HCT116 (cell line): ENCODE measurements around the gene MED15. TPM values are rescaled to one million over a fixed set of nuclear protein-coding genes. Genes with fewer than 3 reads are reported as not detected.

Experiments used
- ATAC-seq: fragments of 200-7000 bp; cut with Tn5 transposase; 2 replicates; pipeline ENCODE4 v1.9.1; 2020; ENCODE audit warnings: mild to moderate bottlenecking, moderate library complexity
- BruUV-seq: library from RNA; stranded (reverse); fragments of 400-500 nt; replicated peaks from 2 replicates; lab custom pipeline; 2021; lab: Mats Ljungman, UMichigan
- CTCF ChIA-PET: fragments of 300-600 bp; sonication (Branson Sonifier 250); formaldehyde crosslinking; loops from one replicate; lab custom pipeline; 2021; ENCODE audit warnings: antibody characterized with exemption; lab: Charles Lee
- POLR2A ChIA-PET: fragments of 300-600, 350-600 bp; sonication (Branson Sonifier 250); formaldehyde crosslinking; loops from one replicate; lab custom pipeline; 2021; ENCODE audit warnings: antibody characterized with exemption; lab: Charles Lee
- RAD21 ChIA-PET, 2 experiments: fragments of 300-600 bp; sonication (Branson Sonifier 250); formaldehyde crosslinking; loops; one replicate each; lab custom pipeline; 2023; ENCODE audit warnings: low total read pairs in 2 of 2; ENCODE audit not compliant: uncharacterized antibody in 2 of 2, unreplicated experiment in 2 of 2, low non-redundant PET in 1 of 2; lab: Charles Lee
- DNase-seq: peaks from one replicate; pipeline ENCODE4 v3.0.0-alpha.2; 2010; ENCODE audit warnings: low read depth, low spot score
- H2AFZ ChIP-seq: fragments of 200-600 bp; shearing (Covaris generic), sonication (generic); 2 replicates; pipeline ENCODE4 v1.6.1; 2017; ENCODE audit warnings: low read depth, mixed run types, mixed read lengths, antibody characterized with exemption, low read length; ENCODE audit not compliant: poor library complexity, severe bottlenecking
- H3K27ac ChIP-seq: 2 replicates; pipeline ENCODE4 v1.5.1; 2012; ENCODE audit warnings: low read depth, low read length
- H3K27me3 ChIP-seq: fragments of 200-600 bp; sonication (generic); 2 replicates; pipeline ENCODE4 v1.6.1; 2016; ENCODE audit warnings: mixed run types, low read length, mixed read lengths; ENCODE audit not compliant: insufficient read depth
- H3K36me3 ChIP-seq, 2 experiments: fragments of 200-500 bp in 1 of 2; fragments of 200-600 bp in 1 of 2; sonication (Bioruptor generic) in 1 of 2; sonication (generic) in 1 of 2; 2 replicates each; pipeline versions ENCODE4 v1.5.1 to v1.6.1; 2014 to 2016; ENCODE audit warnings: low read length in 2 of 2, inconsistent platforms in 1 of 2, mixed read lengths in 1 of 2, mixed run types in 1 of 2; ENCODE audit not compliant: insufficient read depth in 2 of 2, control insufficient read depth in 1 of 2
- H3K4me1 ChIP-seq, 2 experiments: fragments of 200-600 bp in 1 of 2; sonication (generic) in 1 of 2; 2 replicates each; pipeline versions ENCODE4 v1.5.1 to v1.6.1; 2012 to 2017; ENCODE audit warnings: low read length in 2 of 2, inconsistent platforms in 1 of 2, mild to moderate bottlenecking in 1 of 2, mixed read lengths in 1 of 2, mixed run types in 1 of 2, moderate library complexity in 1 of 2; ENCODE audit not compliant: insufficient read depth in 2 of 2, control insufficient read depth in 1 of 2
- H3K4me2 ChIP-seq: fragments of 200-600 bp; sonication (generic); 2 replicates; pipeline ENCODE4 v1.6.1; 2017; ENCODE audit warnings: mixed run types, low read length, mixed read lengths
- H3K4me3 ChIP-seq, 2 experiments: fragments of 200-600 bp in 1 of 2; sonication (generic) in 1 of 2; replicated peaks in 1 of 2; 2 replicates each; pipeline ENCODE4 v1.5.1; 2011 to 2016; ENCODE audit warnings: low read length in 2 of 2, control low read depth in 1 of 2, low read depth in 1 of 2, mild to moderate bottlenecking in 1 of 2, mixed read lengths in 1 of 2, mixed run types in 1 of 2
- H3K79me2 ChIP-seq: fragments of 200-600 bp; sonication (generic); 2 replicates; pipeline ENCODE4 v1.6.1; 2017; ENCODE audit warnings: mild to moderate bottlenecking, mixed run types, low read length, moderate library complexity, mixed read lengths; ENCODE audit not compliant: insufficient read depth
- H3K9ac ChIP-seq: fragments of 200-600 bp; sonication (generic); 2 replicates; pipeline ENCODE4 v1.6.1; 2016; ENCODE audit warnings: low read length, mixed read lengths
- H3K9me2 ChIP-seq: fragments of 200-600 bp; sonication (generic), shearing (Covaris generic); 2 replicates; pipeline ENCODE4 v1.6.1; 2017; ENCODE audit warnings: mixed run types, mild to moderate bottlenecking, moderate library complexity; ENCODE audit not compliant: insufficient read depth
- H3K9me3 ChIP-seq, 2 experiments: fragments of 200-500 bp in 1 of 2; fragments of 200-600 bp in 1 of 2; sonication (Bioruptor generic) in 1 of 2; sonication (generic) in 1 of 2; 2 replicates each; pipeline ENCODE4 v1.6.1; 2014 to 2017; ENCODE audit warnings: low read length in 2 of 2, mixed read lengths in 2 of 2, inconsistent platforms in 1 of 2, low read depth in 1 of 2, mild to moderate bottlenecking in 1 of 2, mixed run types in 1 of 2, moderate library complexity in 1 of 2; ENCODE audit not compliant: control insufficient read depth in 1 of 2, insufficient read depth in 1 of 2
- H4K20me1 ChIP-seq: fragments of 200-600 bp; sonication (generic), shearing (Covaris generic); 2 replicates; pipeline ENCODE4 v1.6.1; 2017; ENCODE audit warnings: mixed run types, mild to moderate bottlenecking, moderate library complexity; ENCODE audit not compliant: insufficient read depth
- ATF3 ChIP-seq: IDR thresholded peaks from 2 replicates; pipeline ENCODE4 v1.6.1; 2012
- EZH2phosphoT487 ChIP-seq: fragments of 200-600 bp; IDR thresholded peaks from 2 replicates; pipeline ENCODE4 v1.6.1; 2018; ENCODE audit warnings: antibody characterized with exemption, borderline replicate concordance
- MAX ChIP-seq: IDR thresholded peaks from 2 replicates; pipeline ENCODE4 v1.6.1; 2012
- SRF ChIP-seq: IDR thresholded peaks from 2 replicates; pipeline ENCODE4 v1.6.1; 2012; ENCODE audit warnings: low read depth
- TCF7L2 ChIP-seq: IDR thresholded peaks from 2 replicates; pipeline ENCODE4 v1.7.0; 2011; ENCODE audit warnings: borderline replicate concordance, inconsistent platforms; ENCODE audit not compliant: insufficient read depth, insufficient read length; ENCODE audit errors: extremely low read depth
- ZBTB33 ChIP-seq: IDR thresholded peaks from 2 replicates; pipeline ENCODE4 v1.6.1; 2011; ENCODE audit warnings: mild to moderate bottlenecking, low read length, moderate library complexity; ENCODE audit not compliant: insufficient replicate concordance; ENCODE audit errors: extremely low read depth
- intact Hi-C: fragments of 100-400 bp; cut with micrococcal nuclease; formaldehyde crosslinking; loops from 2 replicates; pipeline ENCODE4 v1.10.0; 2022
- total RNA-seq: library from RNA; stranded (reverse); gene quantifications from one replicate; pipeline ENCODE4 v1.2.1, GENCODE V29; 2021; ENCODE audit not compliant: unreplicated experiment

Gene MED15
- total RNA-seq, 1 experiment from 2014 or later = 81.3 TPM

GRCh38 chr22:20590477-20591294 is 83.3 kb downstream of the MED15 start:
- Histone ChIP-seq H3K4me1 (peaks cover 0 to 17% of the 10 kb centered on the region in 2 experiments), H2AFZ (no peak overlapping the region)
- no TSS peak for BruUV-seq
- TF ChIP-seq ATF3 (no peak), ZBTB33 (no peak), MAX (no peak), EZH2phosphoT487 (no peak), TCF7L2 (no peak), SRF (no peak)
- TF ChIP-seq, all 23 proteins: peak for 0
- no peak for ATAC-seq
- intact Hi-C loops = no loop called here
- RAD21 ChIA-PET = no interaction called here
- no peaks in the 10 kb centered on the region for H3K79me2 ChIP-seq
- H3K4me2 ChIP-seq = no peak overlapping the region
- H3K27ac ChIP-seq = no peak overlapping the region; the same call in 1 of the 2 replicates
- POLR2A ChIA-PET = no interaction called here
- CTCF ChIA-PET = interaction anchor here (0.6 to 1.0 kb wide), 2 partner anchors 22 to 172 kb away, joined by 3 to 4 read pairs; no protein-coding TSS in a partner anchor
- no peak for DNase-seq
- H3K36me3 ChIP-seq = no peaks in the 10 kb centered on the region; a peak in 1 of 4 replicates
- no peaks in the 10 kb centered on the region for H3K9me3 ChIP-seq
- no peak overlapping the region for H3K4me3 ChIP-seq
- no peaks in the 10 kb centered on the region for H4K20me1 ChIP-seq
- H3K9ac ChIP-seq = no peak overlapping the region
- H3K9me2 ChIP-seq = no peaks in the 10 kb centered on the region
- H3K27me3 ChIP-seq = no peaks in the 10 kb centered on the region
